ENCODE data around the gene PIGC.

PIGC gene

GRCh38 chr1:172443666-172444453 is at the start of gene PIGC:
TSS of gene PIGC (minus strand) at chr1:172444069. CDS start at chr1:172442622, 1,447 bp downstream.
- DNase-seq, result peak; percentile 89

DNA sequence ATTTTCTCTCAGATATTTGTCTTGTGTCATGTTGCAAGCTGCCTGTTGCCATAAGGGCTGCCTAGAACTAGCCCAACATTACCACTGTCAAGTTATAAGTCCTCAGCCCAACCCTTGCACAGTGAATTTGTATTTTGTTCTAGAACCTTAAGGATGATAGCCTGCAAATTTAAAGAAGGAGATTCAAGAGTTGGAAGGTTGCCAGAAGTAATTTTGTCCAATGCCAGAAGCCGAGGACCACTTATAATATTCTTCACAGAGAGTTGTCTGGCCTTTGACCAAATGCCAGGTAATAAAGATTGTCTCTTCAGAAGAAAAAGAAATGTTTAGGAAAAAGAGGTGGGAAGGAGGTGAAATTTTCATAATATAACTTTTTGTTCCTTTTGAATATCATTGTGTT is 48.6 kb upstream of the PIGC start:
- no peak for DNase-seq

- DNase-seq, result no peak
Observed at GRCh38 chr1:172489847-172490246, 46.0 kb upstream of the PIGC start.

DNA sequence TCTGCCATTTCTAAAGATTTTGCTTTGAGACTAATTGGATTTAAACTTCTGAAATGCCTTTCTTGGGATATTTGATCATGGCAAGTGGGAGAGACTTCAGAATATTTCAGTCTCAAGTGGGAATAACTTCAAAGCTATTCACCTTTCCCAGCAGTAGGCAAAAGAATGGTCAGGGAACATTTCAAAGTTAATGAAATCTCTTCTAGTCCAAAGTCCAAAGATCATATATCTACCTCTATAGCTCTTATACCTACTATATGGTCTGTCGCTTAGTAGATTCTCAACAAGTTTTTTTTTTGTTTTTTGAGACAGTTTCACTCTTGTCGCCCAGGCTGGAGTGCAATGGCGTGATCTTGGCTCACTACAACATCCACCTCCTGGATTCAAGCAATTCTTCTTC is 44.5 kb upstream of the PIGC start:
- DNase-seq, result no peak

- no peak for DNase-seq
Observed at GRCh38 chr1:172487550-172487949, 43.7 kb upstream of the PIGC start.

DNA sequence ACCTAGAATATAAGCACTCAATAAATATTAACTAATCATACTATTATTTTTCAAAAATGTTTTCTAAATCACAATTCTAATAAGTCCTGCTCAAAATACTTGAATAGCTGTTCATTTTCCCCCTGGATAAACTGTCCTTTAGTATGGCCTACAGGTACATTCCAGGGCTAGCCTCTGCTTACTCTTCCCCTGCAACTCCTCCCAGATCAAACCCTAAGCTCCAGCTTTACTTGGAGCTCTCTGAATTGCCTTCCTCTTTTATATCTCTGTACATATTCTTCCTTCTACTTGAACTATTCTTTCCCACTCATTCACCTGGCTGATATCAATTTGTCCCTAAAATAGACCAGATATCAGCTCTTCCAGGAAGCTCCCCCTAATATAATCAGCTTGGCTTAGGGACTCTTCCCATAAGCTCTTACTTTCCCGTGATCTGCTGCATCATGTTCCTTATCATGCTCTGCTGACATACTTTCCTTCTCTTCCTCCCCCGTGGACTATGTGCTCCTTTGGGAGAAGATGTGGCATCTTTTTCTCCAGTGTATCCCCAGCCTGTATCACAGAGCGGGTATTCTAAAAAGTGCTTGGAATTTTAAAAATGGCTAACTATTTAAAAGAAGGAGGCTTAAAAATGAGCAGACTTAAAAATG is 43.1 kb upstream of the PIGC start:
- DNase-seq, result no peak

- DNase-seq, result no peak
Observed at GRCh38 chr1:172485626-172486025, 41.8 kb upstream of the PIGC start.

DNA sequence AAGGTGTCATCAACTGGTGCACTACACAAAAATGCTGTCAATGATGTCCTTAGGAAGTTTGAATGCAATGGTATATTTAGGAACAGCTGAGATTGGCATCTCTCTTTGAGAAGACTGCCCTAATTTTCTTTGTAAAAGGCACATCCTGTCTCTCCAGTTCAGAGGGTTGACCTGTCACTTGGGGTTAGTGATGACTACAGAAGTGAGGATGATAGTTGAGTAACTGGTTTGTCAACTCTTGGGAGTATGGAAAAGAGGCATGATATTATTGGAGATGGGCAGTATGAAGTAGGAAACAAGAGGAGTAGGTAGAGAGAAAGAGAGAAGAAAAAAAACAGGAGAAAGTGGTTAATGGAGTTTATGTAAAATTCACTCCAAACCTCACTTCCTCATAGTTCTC is 40.4 kb upstream of the PIGC start:
- no peak for DNase-seq

GRCh38 chr1:172483448-172483847 is 39.6 kb upstream of the PIGC start:
- no peak for DNase-seq

GRCh38 chr1:172482044-172482443 is 38.2 kb upstream of the PIGC start:
- no peak for DNase-seq

- no peak for DNase-seq
Observed at GRCh38 chr1:172480431-172480830, 36.6 kb upstream of the PIGC start.

DNA sequence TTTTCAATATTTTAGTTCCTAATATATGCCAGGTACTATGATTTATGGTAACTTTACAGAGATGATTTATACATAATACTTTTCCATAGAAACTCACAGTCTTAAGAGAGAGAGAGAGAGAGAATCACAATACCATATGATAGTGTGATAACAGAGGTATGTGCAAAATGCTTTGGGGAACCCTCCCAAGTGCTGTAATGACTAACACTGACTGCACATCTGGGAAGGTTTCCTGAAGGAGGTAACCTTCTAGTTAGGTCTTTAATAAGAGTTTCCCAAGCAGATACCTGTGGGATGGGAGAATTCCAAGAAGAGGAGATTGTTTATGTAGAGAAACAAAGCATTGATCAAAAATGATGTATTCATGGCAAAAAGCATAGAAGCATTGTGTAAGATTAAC is 34.6 kb upstream of the PIGC start:
- no peak for DNase-seq

DNA sequence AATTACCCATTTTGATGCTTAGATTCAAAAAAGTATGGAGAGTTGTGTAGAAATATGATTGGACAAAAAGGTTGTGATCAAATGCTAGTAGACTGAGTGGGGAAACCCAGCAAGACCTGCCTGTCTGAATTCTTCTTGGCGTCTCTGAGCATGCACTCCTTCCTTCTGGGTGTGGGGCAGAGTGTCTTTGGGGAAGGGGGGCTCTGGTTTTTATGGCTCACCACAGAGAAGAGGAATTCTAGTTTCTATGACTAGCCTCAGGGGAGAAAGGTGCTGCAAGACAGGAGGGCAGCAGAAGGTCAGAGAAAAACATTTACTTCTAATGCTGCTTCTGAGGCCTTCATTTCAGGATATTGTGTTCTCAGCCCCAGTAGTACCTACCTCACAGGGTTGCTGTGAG is 33.9 kb upstream of the PIGC start:
- no peak for DNase-seq

DNA sequence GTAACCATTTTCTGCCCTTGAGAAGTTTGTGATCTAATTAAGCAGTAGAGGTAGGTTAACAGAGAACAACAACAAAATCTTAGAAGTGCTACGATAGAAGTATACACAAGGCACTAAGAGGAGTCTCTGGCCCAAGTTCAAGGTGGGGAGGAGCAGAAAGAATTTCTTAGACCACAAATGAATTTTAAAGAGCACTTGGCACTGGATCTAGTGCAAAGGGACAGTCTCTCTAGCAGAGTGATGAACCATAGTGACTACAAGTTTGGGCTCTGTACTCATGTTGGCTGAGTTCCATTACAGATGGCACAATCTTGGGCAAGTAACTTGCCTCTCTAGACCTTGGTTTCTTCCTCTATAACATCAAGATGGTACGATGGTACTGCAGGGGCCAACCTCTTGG is 33.3 kb upstream of the PIGC start:
- DNase-seq, result no peak

DNA sequence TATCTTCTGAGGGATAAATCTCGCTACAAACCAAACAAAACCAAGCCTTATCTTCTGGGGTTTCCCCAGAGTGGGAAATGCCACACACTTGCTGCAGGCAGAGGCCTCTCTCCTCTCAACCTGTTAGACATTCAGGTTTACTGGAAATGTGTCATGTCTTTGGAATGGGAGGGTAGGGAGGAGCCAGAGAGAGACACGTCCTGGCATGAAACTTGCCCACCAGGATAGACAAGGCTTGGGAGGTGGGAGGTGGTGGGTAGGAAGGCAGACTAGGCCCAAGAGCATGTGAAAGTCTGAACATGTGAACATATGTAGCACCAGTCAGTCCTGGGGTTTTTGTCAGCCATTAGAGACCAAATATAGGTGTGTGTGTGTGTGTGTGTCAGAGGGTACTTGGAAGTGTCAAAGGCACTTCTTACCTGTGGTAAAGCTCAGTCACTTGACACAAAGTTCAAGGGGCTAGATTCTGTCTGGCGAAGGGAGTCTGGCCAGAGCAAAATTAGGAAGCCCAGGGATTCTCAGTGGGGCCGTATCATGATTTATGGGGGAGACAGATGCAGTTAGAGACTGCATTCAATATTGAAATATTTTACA is 32.4 kb upstream of the PIGC start:
- no peak for DNase-seq

DNA sequence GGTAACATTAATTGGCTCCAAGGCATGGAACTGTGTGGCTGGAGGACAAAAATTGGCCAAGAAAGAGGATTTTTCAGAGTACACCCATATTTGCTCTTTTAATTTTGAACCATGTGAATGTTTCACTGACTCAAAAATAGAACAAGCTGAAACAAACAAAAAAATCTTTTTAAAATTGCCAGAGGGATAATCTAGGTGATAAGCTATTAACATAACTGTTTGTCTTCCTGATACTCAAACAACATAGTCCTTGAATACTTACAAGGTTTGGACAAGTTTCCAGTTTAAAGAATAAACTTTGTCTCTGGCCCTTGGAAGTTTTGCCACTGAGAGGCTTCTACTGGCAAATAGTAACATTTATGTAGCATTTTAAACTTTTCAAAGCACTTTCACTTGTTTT is 30.0 kb upstream of the PIGC start:
- DNase-seq, result no peak

- no peak for DNase-seq
Observed at GRCh38 chr1:172473302-172473701, 29.4 kb upstream of the PIGC start.

DNA sequence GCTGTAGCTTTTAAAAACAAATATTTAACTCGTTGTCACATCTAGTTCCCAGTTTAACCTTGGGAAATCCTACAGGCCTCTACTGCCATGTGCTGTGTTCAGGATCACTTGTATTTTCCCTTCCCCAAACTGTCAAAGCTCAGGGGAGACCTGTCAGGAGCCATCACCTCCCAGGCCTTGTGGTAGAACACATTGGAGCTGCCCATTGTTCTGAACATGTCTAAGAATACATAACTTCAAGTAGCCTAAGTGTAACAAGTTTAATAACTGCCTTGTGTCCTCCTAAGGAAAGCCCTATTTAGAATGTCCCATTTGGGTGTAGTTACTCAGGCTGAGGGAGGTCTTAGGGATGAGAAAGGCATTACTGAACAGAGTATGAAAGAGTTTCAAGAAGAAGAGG is 28.6 kb upstream of the PIGC start:
- DNase-seq, result no peak

DNA sequence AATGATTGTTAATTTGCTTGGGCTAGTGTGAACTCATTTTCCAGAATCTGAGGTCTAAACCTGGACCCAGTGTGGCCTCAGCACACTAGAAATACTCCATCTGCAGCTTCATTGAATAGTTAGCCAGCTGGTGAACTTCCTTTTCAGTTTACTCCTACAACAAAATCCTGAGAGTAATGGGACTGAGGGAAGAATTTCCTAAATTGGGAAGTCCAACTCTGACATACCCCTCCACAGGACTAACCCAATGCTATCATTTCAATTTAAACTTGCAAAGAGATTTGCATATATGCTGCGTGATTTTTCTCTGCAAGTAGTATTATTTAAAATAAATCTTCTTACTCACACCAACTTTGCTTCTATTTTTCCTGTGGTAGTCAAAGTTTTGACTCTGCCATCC is 27.8 kb upstream of the PIGC start:
- no peak for DNase-seq

GRCh38 chr1:172470149-172470548 is 26.3 kb upstream of the PIGC start:
- no peak for DNase-seq

DNA sequence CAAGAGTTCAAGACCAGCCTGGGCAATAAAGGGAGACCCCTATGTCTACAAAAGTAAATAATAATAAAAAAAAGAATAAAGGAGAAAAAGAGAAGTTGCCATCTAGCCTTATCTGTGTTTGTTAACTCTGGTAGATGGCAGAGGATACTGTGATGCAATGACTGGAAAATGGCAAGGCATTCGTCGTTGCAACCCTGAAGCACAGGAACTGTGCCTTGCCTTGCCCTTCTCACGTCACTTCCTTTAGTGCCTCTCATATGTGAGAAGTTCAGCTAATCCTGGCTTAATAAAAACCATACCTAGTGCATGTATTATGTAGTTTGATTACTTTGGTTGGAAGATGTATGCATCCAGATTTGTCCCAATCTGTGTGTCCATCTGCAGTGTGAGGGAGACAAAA is 25.8 kb upstream of the PIGC start:
- no peak for DNase-seq

- DNase-seq, result no peak
Observed at GRCh38 chr1:172468296-172468695, 24.4 kb upstream of the PIGC start.

DNA sequence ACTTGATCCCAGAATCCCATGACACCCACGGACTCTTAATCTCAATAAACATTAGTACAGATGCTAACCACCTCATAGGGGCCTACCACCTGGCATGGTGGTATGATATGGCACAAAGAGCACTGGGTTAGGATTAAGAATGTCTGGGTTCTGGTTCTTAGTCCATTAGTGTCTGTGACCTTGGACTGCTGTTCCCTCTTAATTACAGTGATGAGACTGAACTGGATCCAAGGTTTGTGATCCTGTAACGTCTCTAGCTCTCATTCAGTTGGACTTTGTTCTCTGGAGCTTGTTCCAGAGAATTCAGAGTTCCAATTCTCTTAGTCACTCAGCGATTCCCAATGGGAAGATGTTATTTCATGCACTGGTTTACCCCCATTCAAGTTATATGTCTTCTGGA is 23.6 kb upstream of the PIGC start:
- no peak for DNase-seq

DNA sequence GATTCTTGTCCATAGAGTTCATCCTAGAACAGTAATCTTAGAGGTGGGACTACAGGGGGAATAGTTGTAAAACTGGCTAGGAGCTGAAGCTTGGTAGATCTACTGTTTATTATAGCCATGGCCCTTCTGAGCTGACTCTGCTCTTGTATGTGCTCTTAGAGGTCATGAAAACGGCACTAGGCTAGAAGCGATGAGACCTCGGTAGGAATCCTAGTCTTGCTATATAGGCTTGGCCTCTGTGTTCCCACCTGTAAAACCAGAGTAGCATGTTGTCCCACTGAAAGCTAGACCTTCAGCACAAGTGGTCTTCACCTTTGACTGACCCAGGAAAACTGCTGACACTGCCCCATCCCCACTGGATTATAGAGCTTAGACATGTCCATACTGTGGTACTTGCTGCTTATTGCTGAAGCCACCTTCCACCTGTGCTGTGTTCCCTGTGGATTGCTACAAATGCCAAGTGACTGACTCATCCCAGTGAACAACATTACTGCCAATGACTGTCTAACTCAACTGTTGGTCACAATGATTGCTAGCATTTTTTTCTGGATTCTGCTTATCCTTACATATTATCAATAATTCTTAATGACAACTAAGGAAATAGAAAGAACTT is 23.0 kb upstream of the PIGC start:
- DNase-seq, result no peak
